ENCODE data around the gene COL5A2.

Gene COL5A2

GRCh38 chr2:189178726-189179569 lies 613 bp downstream of the COL5A2 start:
- DNase-seq (ENCODE audit: low read depth in 3 of 3): no peak

GRCh38 chr2:189178054-189178453 lies 1.5 kb downstream of the COL5A2 start:
- no peak for DNase-seq (ENCODE audit: low read depth in 3 of 3)

- DNase-seq (ENCODE audit: low read depth in 3 of 3): no peak
Measured at GRCh38 chr2:189177251-189177840, 2.2 kb downstream of the COL5A2 start.

- DNase-seq (ENCODE audit: low read depth in 3 of 3): no peak
Measured at GRCh38 chr2:189176516-189176915, 3.0 kb downstream of the COL5A2 start.

- no peak for DNase-seq (ENCODE audit: low read depth in 3 of 3)
Measured at GRCh38 chr2:189175869-189176433, 3.6 kb downstream of the COL5A2 start.

- no peak for DNase-seq (ENCODE audit: low read depth in 3 of 3)
Measured at GRCh38 chr2:189171956-189172609, 7.5 kb downstream of the COL5A2 start.

- no peak for DNase-seq (ENCODE audit: low read depth in 3 of 3)
Measured at GRCh38 chr2:189168856-189169499, 10.6 kb downstream of the COL5A2 start.

- no peak for DNase-seq (ENCODE audit: low read depth in 3 of 3)
Measured at GRCh38 chr2:189165656-189166380, 13.7 kb downstream of the COL5A2 start.

GRCh38 chr2:189164746-189165145 lies 14.8 kb downstream of the COL5A2 start:
- DNase-seq (ENCODE audit: low read depth in 3 of 3): no peak

- no peak for DNase-seq (ENCODE audit: low read depth in 3 of 3)
Measured at GRCh38 chr2:189163889-189164288, 15.7 kb downstream of the COL5A2 start.

GRCh38 chr2:189162566-189162965 lies 17.0 kb downstream of the COL5A2 start:
- DNase-seq (ENCODE audit: low read depth in 3 of 3): no peak

- DNase-seq (ENCODE audit: low read depth in 3 of 3): no peak
Measured at GRCh38 chr2:189161894-189162293, 17.7 kb downstream of the COL5A2 start.

- no peak for DNase-seq (ENCODE audit: low read depth in 3 of 3)
Measured at GRCh38 chr2:189159717-189160116, 19.8 kb downstream of the COL5A2 start.

- DNase-seq (ENCODE audit: low read depth in 3 of 3): no peak
Measured at GRCh38 chr2:189159273-189159672, 20.3 kb downstream of the COL5A2 start.

- DNase-seq (ENCODE audit: low read depth in 3 of 3): no peak
Measured at GRCh38 chr2:189157939-189158338, 21.6 kb downstream of the COL5A2 start.

- no peak for DNase-seq (ENCODE audit: low read depth in 3 of 3)
Measured at GRCh38 chr2:189157456-189157855, 22.1 kb downstream of the COL5A2 start.

GRCh38 chr2:189155795-189156194 lies 23.8 kb downstream of the COL5A2 start:
- no peak for DNase-seq (ENCODE audit: low read depth in 3 of 3)

- no peak for DNase-seq (ENCODE audit: low read depth in 3 of 3)
Measured at GRCh38 chr2:189153619-189154018, 25.9 kb downstream of the COL5A2 start.

- DNase-seq (ENCODE audit: low read depth in 3 of 3): no peak
Measured at GRCh38 chr2:189152483-189152882, 27.1 kb downstream of the COL5A2 start.

GRCh38 chr2:189151906-189152305 lies 27.7 kb downstream of the COL5A2 start:
- no peak for DNase-seq (ENCODE audit: low read depth in 3 of 3)

GRCh38 chr2:189150033-189150432 lies 29.5 kb downstream of the COL5A2 start:
- DNase-seq (ENCODE audit: low read depth in 3 of 3): no peak

All from stimulated activated CD4-positive, alpha-beta T cell treated with anti-CD3 and anti-CD28 coated beads, TNF-alpha, amount 100 ng/mL, for 24 hours (primary cell).